Mucosa of descending colon (tissue), 3 donors: ENCODE results near the gene DPEP1. TPM values are rescaled to one million over a fixed set of nuclear protein-coding genes. Genes with fewer than 3 reads are reported as not detected.

ENCODE experiments used
- ATAC-seq: fragments of 200-7000 bp; cut with Tn5 transposase; one replicate; pipeline ENCODE4 v1.9.1; 2020; ENCODE audit warnings: mild to moderate bottlenecking, moderate library complexity
- DNase-seq, 3 donors: peaks; one replicate each; pipeline ENCODE4 v3.0.0-alpha.2; 2020
- H3K36me3 ChIP-seq: fragments of 200-600 bp; one replicate; pipeline ENCODE4 v1.8.0; 2021; ENCODE audit warnings: low read depth, mild to moderate bottlenecking
- H3K4me1 ChIP-seq: fragments of 200-600 bp; one replicate; pipeline ENCODE4 v1.8.0; 2021; ENCODE audit warnings: low read depth, mild to moderate bottlenecking
- H3K4me3 ChIP-seq: fragments of 200-600 bp; one replicate; pipeline ENCODE4 v1.8.0; 2021; ENCODE audit warnings: mild to moderate bottlenecking
- H3K9me3 ChIP-seq: fragments of 200-600 bp; one replicate; pipeline ENCODE4 v1.8.0; 2021; ENCODE audit warnings: mild to moderate bottlenecking
- intact Hi-C, 2 donors: fragments of 100-400 bp; cut with DNase I in 1 of 2; cut with micrococcal nuclease in 1 of 2; formaldehyde crosslinking; loops; one replicate each; pipeline versions ENCODE4 v1.11.0 to v1.11.1; 2022; cut with DNase I, micrococcal nuclease
- total RNA-seq, 3 donors: library from RNA; stranded (reverse); fragmentation: NEBNext Ultra II Directional in 2 of 3; extraction: Animal tissue kit (Norgen Biotek cat#: 25700) in 2 of 3; gene quantifications; one replicate each; pipeline versions ENCODE4 v1.2.1 to v1.2.4, GENCODE V29; 2021 to 2023
- TF ChIP-seq, protein P1 (sequence below): fragments of 200-600 bp; IDR thresholded peaks from one replicate; pipeline ENCODE4 v1.8.0; 2022; ENCODE audit warnings: antibody characterized with exemption, mild to moderate bottlenecking
- donor health status: DM: no; HTN: no; CAD: no; lungs with moderate emphysema.
- donor health status: DM: no; HTN: no; CAD: no.
- donor health status: DM: no; HTN: yes; CAD: no.

Gene DPEP1
- total RNA-seq, 3 donors from 2014 or later = 0.28 to 2.0 TPM; not detected in 1

DNA sequence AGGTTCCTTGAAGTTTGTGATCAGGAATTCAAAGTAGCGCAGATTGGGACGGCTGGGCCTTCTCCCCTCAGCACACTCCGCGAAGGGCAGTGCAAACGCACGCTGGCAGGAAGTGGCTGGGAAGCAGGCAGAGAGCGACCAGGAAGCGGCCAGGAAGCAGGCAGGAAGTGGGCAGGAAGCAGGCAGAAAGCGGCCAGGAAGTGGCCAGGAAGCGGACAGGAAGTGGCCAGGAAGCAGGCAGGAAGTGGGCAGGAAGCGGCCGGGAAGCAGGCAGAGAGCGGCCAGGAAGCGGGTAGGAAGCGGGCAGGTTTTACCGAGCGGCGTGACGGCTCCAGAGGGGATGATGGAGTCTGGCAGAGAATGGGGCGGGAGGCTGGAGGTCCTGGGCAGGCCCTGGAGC lies 3.2 kb downstream of the DPEP1 start:
- H3K36me3 ChIP-seq = no peaks in the 10 kb centered on the region
- TF ChIP-seq, protein P1, sequence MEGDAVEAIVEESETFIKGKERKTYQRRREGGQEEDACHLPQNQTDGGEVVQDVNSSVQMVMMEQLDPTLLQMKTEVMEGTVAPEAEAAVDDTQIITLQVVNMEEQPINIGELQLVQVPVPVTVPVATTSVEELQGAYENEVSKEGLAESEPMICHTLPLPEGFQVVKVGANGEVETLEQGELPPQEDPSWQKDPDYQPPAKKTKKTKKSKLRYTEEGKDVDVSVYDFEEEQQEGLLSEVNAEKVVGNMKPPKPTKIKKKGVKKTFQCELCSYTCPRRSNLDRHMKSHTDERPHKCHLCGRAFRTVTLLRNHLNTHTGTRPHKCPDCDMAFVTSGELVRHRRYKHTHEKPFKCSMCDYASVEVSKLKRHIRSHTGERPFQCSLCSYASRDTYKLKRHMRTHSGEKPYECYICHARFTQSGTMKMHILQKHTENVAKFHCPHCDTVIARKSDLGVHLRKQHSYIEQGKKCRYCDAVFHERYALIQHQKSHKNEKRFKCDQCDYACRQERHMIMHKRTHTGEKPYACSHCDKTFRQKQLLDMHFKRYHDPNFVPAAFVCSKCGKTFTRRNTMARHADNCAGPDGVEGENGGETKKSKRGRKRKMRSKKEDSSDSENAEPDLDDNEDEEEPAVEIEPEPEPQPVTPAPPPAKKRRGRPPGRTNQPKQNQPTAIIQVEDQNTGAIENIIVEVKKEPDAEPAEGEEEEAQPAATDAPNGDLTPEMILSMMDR = no peak
- H3K4me1 ChIP-seq = no peaks in the 10 kb centered on the region
- H3K4me3 ChIP-seq = no peak overlapping the region
- intact Hi-C loops = no loop called here
- H3K9me3 ChIP-seq = no peaks in the 10 kb centered on the region
- no peak for ATAC-seq
- no peak for DNase-seq

GRCh38 chr16:89617036-89617435 lies 3.6 kb downstream of the DPEP1 start:
- ATAC-seq = no peak
- TF ChIP-seq, protein P1 = no peak
- intact Hi-C loops = no loop called here
- Histone ChIP-seq H3K36me3 (no peaks in the 10 kb centered on the region), H3K4me1 (no peaks in the 10 kb centered on the region), H3K4me3 (no peak overlapping the region), H3K9me3 (no peaks in the 10 kb centered on the region)
- DNase-seq = no peak

- Histone ChIP-seq H3K4me1 (no peaks in the 10 kb centered on the region), H3K4me3 (no peak overlapping the region), H3K9me3 (no peaks in the 10 kb centered on the region), H3K36me3 (no peaks in the 10 kb centered on the region)
- DNase-seq (no peak), ATAC-seq (no peak)
- intact Hi-C loops = no loop called here
- TF ChIP-seq, protein P1 = no peak
These were observed 4.9 kb downstream of the DPEP1 start for GRCh38 chr16:89618109-89618998.

DNA sequence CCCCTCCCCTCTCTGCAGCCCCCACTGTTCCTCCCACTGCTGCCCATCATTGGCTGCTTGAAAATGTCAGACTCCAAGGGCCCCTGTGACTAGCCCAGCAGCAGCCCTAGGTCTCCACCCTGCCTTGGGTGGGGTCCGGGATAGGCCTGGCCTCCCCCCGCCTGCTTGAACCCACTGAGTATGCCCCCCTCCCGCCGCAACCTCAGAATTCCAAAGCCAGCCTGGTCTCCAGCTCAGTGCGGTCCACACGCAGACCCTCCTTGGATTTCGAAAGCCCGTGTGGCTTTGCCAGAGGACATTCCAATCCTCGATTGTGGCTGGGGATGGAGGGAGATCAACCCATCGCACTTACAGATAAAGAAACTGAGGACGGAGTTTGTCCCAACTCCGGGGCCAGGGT lies 6.4 kb downstream of the DPEP1 start:
- Histone ChIP-seq H3K9me3 (no peaks in the 10 kb centered on the region), H3K36me3 (no peaks in the 10 kb centered on the region), H3K4me3 (no peak overlapping the region), H3K4me1 (no peaks in the 10 kb centered on the region)
- no peak for DNase-seq
- intact Hi-C loops = no loop called here
- TF ChIP-seq, protein P1 = no peak
- no peak for ATAC-seq

GRCh38 chr16:89620406-89620841 lies 7.0 kb downstream of the DPEP1 start:
- H3K9me3 ChIP-seq = no peaks in the 10 kb centered on the region
- DNase-seq = no peak
- intact Hi-C loops = no loop called here
- no peaks in the 10 kb centered on the region for H3K4me1 ChIP-seq
- H3K36me3 ChIP-seq = no peaks in the 10 kb centered on the region
- H3K4me3 ChIP-seq = no peak overlapping the region
- TF ChIP-seq, protein P1 = no peak
- no peak for ATAC-seq
